Measurements from ENCODE around the gene PDE4D. TPM values are rescaled to one million over a fixed set of nuclear protein-coding genes. Genes with fewer than 3 reads are reported as not detected.

The PDE4D gene
- total and polyA plus RNA-seq, 2 experiments from 2014 or later = 21.9 to 54.2 TPM

- H3K4me1 ChIP-seq (ENCODE audit: low read depth) = no peaks in the 10 kb centered on the region
- TF ChIP-seq, protein P1, sequence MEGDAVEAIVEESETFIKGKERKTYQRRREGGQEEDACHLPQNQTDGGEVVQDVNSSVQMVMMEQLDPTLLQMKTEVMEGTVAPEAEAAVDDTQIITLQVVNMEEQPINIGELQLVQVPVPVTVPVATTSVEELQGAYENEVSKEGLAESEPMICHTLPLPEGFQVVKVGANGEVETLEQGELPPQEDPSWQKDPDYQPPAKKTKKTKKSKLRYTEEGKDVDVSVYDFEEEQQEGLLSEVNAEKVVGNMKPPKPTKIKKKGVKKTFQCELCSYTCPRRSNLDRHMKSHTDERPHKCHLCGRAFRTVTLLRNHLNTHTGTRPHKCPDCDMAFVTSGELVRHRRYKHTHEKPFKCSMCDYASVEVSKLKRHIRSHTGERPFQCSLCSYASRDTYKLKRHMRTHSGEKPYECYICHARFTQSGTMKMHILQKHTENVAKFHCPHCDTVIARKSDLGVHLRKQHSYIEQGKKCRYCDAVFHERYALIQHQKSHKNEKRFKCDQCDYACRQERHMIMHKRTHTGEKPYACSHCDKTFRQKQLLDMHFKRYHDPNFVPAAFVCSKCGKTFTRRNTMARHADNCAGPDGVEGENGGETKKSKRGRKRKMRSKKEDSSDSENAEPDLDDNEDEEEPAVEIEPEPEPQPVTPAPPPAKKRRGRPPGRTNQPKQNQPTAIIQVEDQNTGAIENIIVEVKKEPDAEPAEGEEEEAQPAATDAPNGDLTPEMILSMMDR (IDR thresholded peaks at IDR 0.05; ENCODE audit: low read depth, low read length) = no peak
- no peak overlapping the region for H3K4me3 ChIP-seq
- no peaks in the 10 kb centered on the region for H3K9me3 ChIP-seq (ENCODE audit: low read depth)
- H3K36me3 ChIP-seq = no peaks in the 10 kb centered on the region
- DNase-seq (ENCODE audit: low read depth in 1 of 2, low spot score in 1 of 2) = no peak
- no peaks in the 10 kb centered on the region for H3K27me3 ChIP-seq
- H3K27ac ChIP-seq = no peak overlapping the region
These were observed 795.8 kb downstream of the PDE4D start for GRCh38 chr5:59097712-59098111.

DNA sequence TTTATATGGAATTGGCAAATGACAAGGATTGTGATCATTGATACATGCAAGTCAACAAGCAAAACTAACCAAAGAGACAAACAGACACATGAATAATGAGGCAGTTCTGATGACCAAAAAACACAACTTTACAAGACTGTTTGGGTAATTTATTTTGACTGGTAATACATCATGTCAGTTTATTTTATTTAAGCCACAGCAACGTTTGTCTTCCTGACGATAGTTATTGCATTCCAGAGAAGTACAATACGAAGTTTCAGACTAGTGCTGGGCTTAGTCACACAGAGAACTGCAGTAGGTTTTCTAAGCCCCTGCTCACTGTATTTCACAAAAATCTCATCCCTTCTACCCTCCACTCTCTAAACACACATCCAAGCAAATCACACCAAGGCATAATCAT, 796.4 kb downstream of the PDE4D start:
- peak in 1 of 2 donors; percentile 29 for DNase-seq (ENCODE audit: low read depth in 1 of 2, low spot score in 1 of 2)

DNA sequence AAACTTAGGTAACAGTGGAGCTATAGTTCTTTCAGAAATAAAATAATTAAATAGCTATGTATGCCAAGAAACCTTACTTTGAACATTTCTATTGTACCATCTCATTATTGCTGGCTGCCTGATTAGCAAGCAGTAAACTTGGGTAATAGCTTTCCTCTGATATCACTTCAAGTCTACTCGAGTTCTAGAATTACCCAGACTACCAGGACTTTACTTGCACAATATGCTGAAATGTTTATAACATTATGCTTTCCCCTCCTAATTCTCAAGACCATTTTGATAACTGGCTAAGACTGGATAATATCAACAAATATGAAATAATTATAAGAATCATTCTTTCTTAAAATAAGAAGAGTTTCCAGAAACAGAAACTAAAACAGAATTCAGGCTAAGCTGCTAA, 798.0 kb downstream of the PDE4D start:
- Histone ChIP-seq H3K4me1 (ENCODE audit: low read depth) (no peaks in the 10 kb centered on the region), H3K27ac (no peak overlapping the region), H3K27me3 (no peaks in the 10 kb centered on the region), H3K9me3 (ENCODE audit: low read depth) (no peaks in the 10 kb centered on the region), H3K36me3 (no peaks in the 10 kb centered on the region), H3K4me3 (no peak overlapping the region)
- TF ChIP-seq, protein P1 (IDR thresholded peaks at IDR 0.05; ENCODE audit: low read depth, low read length) = no peak
- DNase-seq (ENCODE audit: low read depth in 1 of 2, low spot score in 1 of 2) = peak in 1 of 2 donors; percentile 52

More for the DNA sequence above, 796.4 kb downstream of the PDE4D start:
- no peaks in the 10 kb centered on the region for H3K27me3 ChIP-seq
- TF ChIP-seq, protein P1 (IDR thresholded peaks at IDR 0.05; ENCODE audit: low read depth, low read length) = no peak
- H3K4me1 ChIP-seq (ENCODE audit: low read depth) = no peaks in the 10 kb centered on the region
- H3K9me3 ChIP-seq (ENCODE audit: low read depth) = no peaks in the 10 kb centered on the region
- no peaks in the 10 kb centered on the region for H3K36me3 ChIP-seq
- H3K27ac ChIP-seq = no peak overlapping the region
- no peak overlapping the region for H3K4me3 ChIP-seq

DNA sequence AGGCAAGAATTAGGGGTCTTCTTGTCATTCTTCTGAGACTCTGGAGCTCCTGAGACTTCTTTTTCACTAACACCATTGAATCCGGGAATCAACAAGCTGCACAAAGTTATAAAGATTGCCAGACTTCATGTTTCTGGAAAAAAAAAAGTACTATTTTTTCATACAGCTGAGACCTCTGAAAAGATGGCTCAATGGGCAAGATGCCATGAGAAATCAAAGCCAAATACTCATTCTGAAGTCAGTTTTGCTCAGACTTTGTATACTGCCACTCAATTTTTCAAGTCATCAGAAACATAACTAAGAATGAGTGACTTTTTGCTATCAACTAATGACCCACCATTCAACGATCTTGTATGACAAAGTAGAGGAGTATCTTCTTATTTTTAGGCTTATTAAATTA, 798.7 kb downstream of the PDE4D start:
- Histone ChIP-seq H3K4me3 (no peak overlapping the region), H3K4me1 (ENCODE audit: low read depth) (peaks cover 2% of the 10 kb centered on the region), H3K27me3 (no peaks in the 10 kb centered on the region), H3K27ac (no peak overlapping the region), H3K36me3 (no peaks in the 10 kb centered on the region), H3K9me3 (ENCODE audit: low read depth) (no peaks in the 10 kb centered on the region)
- no peak for DNase-seq (ENCODE audit: low read depth in 1 of 2, low spot score in 1 of 2)
- TF ChIP-seq, protein P1 (IDR thresholded peaks at IDR 0.05; ENCODE audit: low read depth, low read length) = no peak

GRCh38 chr5:59093329-59093728, 800.2 kb downstream of the PDE4D start:
- Histone ChIP-seq H3K36me3 (no peaks in the 10 kb centered on the region), H3K4me1 (ENCODE audit: low read depth) (peaks cover 6% of the 10 kb centered on the region), H3K4me3 (no peak overlapping the region), H3K9me3 (ENCODE audit: low read depth) (no peaks in the 10 kb centered on the region), H3K27me3 (no peaks in the 10 kb centered on the region), H3K27ac (no peak overlapping the region)
- DNase-seq (ENCODE audit: low read depth in 1 of 2, low spot score in 1 of 2) = peak in 1 of 2 donors; percentile 62
- TF ChIP-seq, protein P1 (IDR thresholded peaks at IDR 0.05; ENCODE audit: low read depth, low read length) = no peak

- Histone ChIP-seq H3K4me1 (ENCODE audit: low read depth) (peaks cover 6% of the 10 kb centered on the region), H3K36me3 (no peaks in the 10 kb centered on the region), H3K27ac (no peak overlapping the region), H3K27me3 (no peaks in the 10 kb centered on the region), H3K9me3 (ENCODE audit: low read depth) (no peaks in the 10 kb centered on the region), H3K4me3 (no peak overlapping the region)
- TF ChIP-seq, protein P1 (IDR thresholded peaks at IDR 0.05; ENCODE audit: low read depth, low read length) = no peak
- no peak for DNase-seq (ENCODE audit: low read depth in 1 of 2, low spot score in 1 of 2)
These were observed 800.8 kb downstream of the PDE4D start for GRCh38 chr5:59092758-59093157.

All from cardiac muscle cell (in vitro differentiated cells and primary cell).